Pancreas (tissue), 10 donors: ENCODE measurements around the gene AJUBA. TPM values are rescaled to one million over a fixed set of nuclear protein-coding genes. Genes with fewer than 3 reads are reported as not detected.

Experiments used
- ATAC-seq, 4 donors: fragments of 200-7000 bp; cut with Tn5 transposase; one replicate each; pipeline versions ENCODE4 v1.8.0 to v1.9.1; 2020; ENCODE audit warnings: mild to moderate bottlenecking in 4 of 4, moderate library complexity in 4 of 4
- DNase-seq, 6 donors: peaks; one replicate each; pipeline ENCODE4 v3.0.0-alpha.2; 2020
- FAIRE-seq: peaks from 2 replicates; lab custom pipeline; 2012; peaks lifted over from hg19 to GRCh38; lab: Jason Lieb, UNC
- H3K27ac ChIP-seq, 4 donors: fragments of 200-600 bp; sonication (generic); 1 replicate in 3 of 4; 2 replicates in 1 of 4; pipeline versions ENCODE4 v1.5.0 to v1.8.0; 2020
- H3K27me3 ChIP-seq, 4 donors: fragments of 200-600 bp; one replicate each; pipeline ENCODE4 v1.8.0; 2021
- H3K36me3 ChIP-seq, 3 donors: fragments of 200-600 bp; sonication (generic) in 1 of 3; one replicate each; pipeline versions ENCODE4 v1.5.0 to v1.8.0; 2020 to 2021
- H3K4me1 ChIP-seq, 3 donors: fragments of 200-600 bp; one replicate each; pipeline ENCODE4 v1.8.0; 2021
- H3K4me3 ChIP-seq, 4 donors: fragments of 200-600 bp; sonication (generic) in 2 of 4; one replicate each; pipeline versions ENCODE4 v1.5.0 to v1.8.0; 2020 to 2021
- H3K9me3 ChIP-seq, 4 donors: fragments of 200-600 bp; one replicate each; pipeline ENCODE4 v1.8.0; 2021
- WGBS, 2 donors: extraction: QIAGEN DNeasy Blood & Tissue Kit; methylation state at CpG; one replicate each; pipeline ENCODE4 v1.1.7; 2013; 5-methylcytosine and 5-hydroxymethylcytosine counted together
- intact Hi-C, 3 donors: fragments of 100-400 bp; cut with DNase I; formaldehyde crosslinking; loops; one replicate each; pipeline versions ENCODE4 v1.11.1 to v1.14.2; 2022
- polyA plus RNA-seq, 2 donors: library from polyadenylated mRNA; stranded (reverse); fragments of 200-250 nt; gene quantifications; one replicate each; pipeline ENCODE4 v1.2.3, GENCODE V29; 2013
- total RNA-seq, 6 donors: library from RNA; stranded (reverse); fragmentation: NEBNext Ultra II Directional in 4 of 6; extraction: Animal tissue kit (Norgen Biotek cat#: 25700) in 4 of 6; gene quantifications; one replicate each; pipeline versions ENCODE4 v1.2.1 to v1.2.4, GENCODE V29; 2021 to 2023
- TF ChIP-seq, protein P1 (sequence below), 4 donors: fragments of 200-600 bp; sonication (generic) in 3 of 4; IDR thresholded peaks; one replicate each; pipeline versions ENCODE4 v1.5.0 to v1.8.0; 2021; ENCODE audit warnings: antibody characterized with exemption in 4 of 4
- donor health status: healthy with polysubstance abuse.
- donor health status: DM: no; HTN: no; CAD: no; lungs with moderate emphysema.
- donor health status: DM: no; HTN: no; CAD: no.
- donor health status: control.
- donor health status: control.
- donor health status: Bipolar disorder and iron deficiency.
- donor health status: DM: yes; HTN: yes; CAD: no.
- donor health status: DM: no; HTN: no; CAD: no.
- donor health status: DM: no; HTN: no; CAD: no.
- donor health status: DM: yes; HTN: yes; CAD: no.

AJUBA gene
- total and polyA plus RNA-seq, 8 donors, result 5.4 to 17.8 (median 9.1) TPM

DNA sequence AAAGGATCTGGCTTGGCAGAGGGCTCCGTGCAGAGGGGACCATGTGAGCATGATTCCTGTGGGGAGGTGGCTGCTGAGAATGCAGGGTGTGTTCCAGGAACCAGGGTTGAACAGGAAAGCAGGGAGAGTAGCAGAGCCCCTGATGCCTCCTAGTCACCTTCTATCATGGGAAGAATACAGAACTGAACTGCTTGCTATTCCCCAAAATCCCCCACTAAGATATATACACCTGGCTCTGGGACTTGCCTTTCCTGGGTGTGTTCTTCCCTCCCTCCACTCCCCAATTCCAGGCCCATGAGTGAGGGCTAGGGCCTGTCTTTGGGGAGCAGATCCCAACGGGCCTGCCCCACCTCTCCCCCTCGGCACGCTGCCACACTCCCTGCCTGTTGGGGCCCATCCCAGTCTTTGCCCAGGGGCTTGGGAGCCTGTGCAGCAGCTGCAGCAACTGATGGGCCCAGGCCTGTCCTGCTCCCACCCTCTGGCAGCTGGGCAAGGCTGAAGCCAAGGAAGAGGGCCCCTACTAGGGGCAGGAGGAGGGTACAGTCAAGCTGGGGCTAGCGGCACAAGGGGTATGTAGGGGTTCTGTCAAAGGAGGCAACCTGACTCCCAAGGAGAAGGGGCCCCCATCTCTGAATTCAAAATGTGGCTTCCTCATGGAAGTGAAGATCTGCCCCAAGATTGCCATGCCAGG, 3.2 kb downstream of the AJUBA start:
- no peak for DNase-seq
- Histone ChIP-seq H3K27me3 (no peaks in the 10 kb centered on the region), H3K36me3 (no peaks in the 10 kb centered on the region), H3K9me3 (no peaks in the 10 kb centered on the region), H3K4me1 (peaks cover 23 to 37% (median 29%) of the 10 kb centered on the region in 3 donors), H3K4me3 (peak overlapping the region in 1 of 4 donors; percentile 59), H3K27ac (peak overlapping the region; percentile 18 to 79 (median 78))
- intact Hi-C loops, result loop anchor here in 1 of 3 donors (10.0 kb wide), 1 partner anchor 104 kb away; the partner anchor contains the start of gene LRP10
- ATAC-seq, result no peak
- no peak for FAIRE-seq
- TF ChIP-seq, protein P1, sequence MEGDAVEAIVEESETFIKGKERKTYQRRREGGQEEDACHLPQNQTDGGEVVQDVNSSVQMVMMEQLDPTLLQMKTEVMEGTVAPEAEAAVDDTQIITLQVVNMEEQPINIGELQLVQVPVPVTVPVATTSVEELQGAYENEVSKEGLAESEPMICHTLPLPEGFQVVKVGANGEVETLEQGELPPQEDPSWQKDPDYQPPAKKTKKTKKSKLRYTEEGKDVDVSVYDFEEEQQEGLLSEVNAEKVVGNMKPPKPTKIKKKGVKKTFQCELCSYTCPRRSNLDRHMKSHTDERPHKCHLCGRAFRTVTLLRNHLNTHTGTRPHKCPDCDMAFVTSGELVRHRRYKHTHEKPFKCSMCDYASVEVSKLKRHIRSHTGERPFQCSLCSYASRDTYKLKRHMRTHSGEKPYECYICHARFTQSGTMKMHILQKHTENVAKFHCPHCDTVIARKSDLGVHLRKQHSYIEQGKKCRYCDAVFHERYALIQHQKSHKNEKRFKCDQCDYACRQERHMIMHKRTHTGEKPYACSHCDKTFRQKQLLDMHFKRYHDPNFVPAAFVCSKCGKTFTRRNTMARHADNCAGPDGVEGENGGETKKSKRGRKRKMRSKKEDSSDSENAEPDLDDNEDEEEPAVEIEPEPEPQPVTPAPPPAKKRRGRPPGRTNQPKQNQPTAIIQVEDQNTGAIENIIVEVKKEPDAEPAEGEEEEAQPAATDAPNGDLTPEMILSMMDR (IDR thresholded peaks at IDR 0.05), result no peak
- WGBS, 2 donors, result 74 to 75% methylated on average over 5 of the region's 5 CpGs

DNA sequence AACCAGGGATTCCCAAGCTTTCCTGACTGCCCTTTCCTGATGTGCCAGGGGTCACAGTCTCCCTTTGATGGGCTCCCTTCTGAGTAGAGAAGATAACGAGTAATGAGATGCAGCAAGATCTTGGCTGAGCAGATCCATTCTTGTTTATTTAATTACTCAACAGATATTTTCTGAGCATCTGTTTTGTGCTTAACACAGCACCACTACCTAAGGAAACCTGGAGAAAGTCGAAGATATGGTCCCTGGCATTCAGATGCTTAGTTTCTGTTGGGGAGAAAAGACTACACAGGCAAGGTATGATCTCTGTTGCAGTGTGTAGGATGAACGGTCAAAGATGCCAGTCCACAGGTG, 3.9 kb downstream of the AJUBA start:
- TF ChIP-seq, protein P1 (IDR thresholded peaks at IDR 0.05), result no peak
- ATAC-seq (no peak), FAIRE-seq (no peak), DNase-seq (no peak)
- Histone ChIP-seq H3K9me3 (no peaks in the 10 kb centered on the region), H3K4me1 (peaks cover 23 to 33% (median 29%) of the 10 kb centered on the region in 3 donors), H3K27me3 (no peaks in the 10 kb centered on the region), H3K36me3 (no peaks in the 10 kb centered on the region), H3K27ac (peak overlapping the region; percentile 70 to 79 (median 78)), H3K4me3 (no peak overlapping the region)
- WGBS, 2 donors, result 55 to 73% methylated on average over 3 of the region's 3 CpGs
- intact Hi-C loops, result loop anchor here in 1 of 3 donors (10.0 kb wide), 1 partner anchor 104 kb away; the partner anchor contains the start of gene LRP10

DNA sequence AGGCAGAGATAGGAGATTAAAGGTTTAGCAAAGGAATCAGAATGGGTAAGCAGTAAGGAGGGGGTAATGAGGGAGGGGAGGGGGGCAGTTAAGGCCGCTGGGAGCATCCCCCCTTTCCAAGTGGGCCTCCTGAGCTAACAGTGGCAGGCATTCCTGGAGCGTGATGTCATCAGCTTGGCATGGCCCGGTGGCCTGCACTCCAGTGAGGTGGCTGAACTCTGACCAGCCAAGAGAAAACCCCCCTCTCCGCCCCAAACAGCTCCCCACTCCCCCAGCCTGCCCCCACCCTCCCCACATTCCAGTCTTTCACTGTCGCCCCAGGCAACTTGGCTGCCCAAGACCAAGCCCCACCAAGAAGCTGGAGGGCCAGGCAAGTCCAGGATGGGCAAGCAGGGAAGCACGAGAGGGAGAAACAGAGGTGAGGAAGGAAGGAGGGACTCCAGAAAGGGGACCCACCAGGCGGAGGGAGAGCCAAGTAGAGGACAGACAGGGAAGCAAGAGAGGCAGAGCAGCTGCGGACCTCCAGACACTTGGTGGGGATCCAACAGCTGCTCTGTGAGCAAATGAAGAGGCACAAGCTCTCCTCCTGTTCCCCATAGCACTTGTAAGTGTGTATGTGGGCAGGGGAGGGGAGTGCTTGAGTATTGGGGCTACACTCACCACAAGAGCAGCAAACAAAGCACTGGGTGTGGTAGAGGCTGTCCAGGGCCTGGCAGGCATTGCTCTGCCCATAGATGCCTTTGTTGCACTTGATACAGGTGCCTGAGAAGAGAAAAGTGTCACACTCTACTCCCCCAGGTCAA, 4.5 kb downstream of the AJUBA start:
- DNase-seq (peak; percentile 72 to 86 (median 82)), ATAC-seq (peak; percentile 62 to 74 (median 69)), FAIRE-seq (no peak)
- H3K4me1 ChIP-seq, result peaks cover 23 to 32% (median 29%) of the 10 kb centered on the region in 3 donors
- WGBS, 2 donors, result 18 to 20% methylated on average over 7 to 8 of the region's 8 CpGs
- H3K9me3 ChIP-seq, result no peaks in the 10 kb centered on the region
- no peaks in the 10 kb centered on the region for H3K36me3 ChIP-seq
- H3K4me3 ChIP-seq, result no peak overlapping the region
- peak overlapping the region; percentile 70 to 79 (median 78) for H3K27ac ChIP-seq
- TF ChIP-seq, protein P1 (IDR thresholded peaks at IDR 0.05), result no peak
- intact Hi-C loops, result loop anchor here in 1 of 3 donors (10.0 kb wide), 1 partner anchor 103 kb away; the partner anchor contains the start of gene LRP10
- H3K27me3 ChIP-seq, result no peaks in the 10 kb centered on the region

DNA sequence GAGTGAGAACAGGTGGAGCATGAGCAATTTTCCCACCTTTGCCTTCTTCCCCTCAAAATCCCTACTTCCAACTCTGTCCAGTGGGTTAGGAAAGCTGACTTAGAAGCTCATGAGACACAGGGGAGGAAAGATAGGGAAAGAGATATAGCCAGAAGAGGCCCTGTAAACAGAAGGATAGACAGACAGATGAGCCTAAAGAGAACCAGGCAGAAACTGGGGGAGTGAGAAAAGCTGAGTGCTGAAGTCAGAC, 5.0 kb downstream of the AJUBA start:
- H3K27ac ChIP-seq, result peak overlapping the region; percentile 70 to 79 (median 78)
- no peak overlapping the region for H3K4me3 ChIP-seq
- H3K27me3 ChIP-seq, result no peaks in the 10 kb centered on the region
- peaks cover 23 to 32% (median 29%) of the 10 kb centered on the region in 3 donors for H3K4me1 ChIP-seq
- intact Hi-C loops, result loop anchor here in 1 of 3 donors (10.0 kb wide), 1 partner anchor 103 kb away; the partner anchor contains the start of gene LRP10
- DNase-seq, result peak in 1 of 6 donors; percentile 35
- no peaks in the 10 kb centered on the region for H3K9me3 ChIP-seq
- TF ChIP-seq, protein P1 (IDR thresholded peaks at IDR 0.05), result no peak
- no peaks in the 10 kb centered on the region for H3K36me3 ChIP-seq
- peak in 1 of 4 donors; percentile 26 for ATAC-seq
- no peak for FAIRE-seq
